Right cardiac atrium (tissue), 5 donors: Measurements from ENCODE around the gene TNS3. TPM values are rescaled to one million over a fixed set of nuclear protein-coding genes. Genes with fewer than 3 reads are reported as not detected.

Experiments used
- ATAC-seq, 2 donors: fragments of 200-7000 bp; cut with Tn5 transposase; one replicate each; pipeline versions ENCODE4 v1.8.0 to v1.9.1; 2020; ENCODE audit warnings: moderate library complexity in 2 of 2, mild to moderate bottlenecking in 1 of 2
- DNase-seq, 3 donors: peaks; one replicate each; pipeline ENCODE4 v3.0.0-alpha.2; 2020
- H3K27ac ChIP-seq: one replicate; pipeline ENCODE4 v1.5.1; 2013; ENCODE audit warnings: mild to moderate bottlenecking, low read length, control low read depth, moderate library complexity
- H3K27me3 ChIP-seq: one replicate; pipeline ENCODE4 v1.6.1; 2013; ENCODE audit not compliant: control insufficient read depth, insufficient read depth
- H3K4me1 ChIP-seq: one replicate; pipeline ENCODE4 v1.6.1; 2013; ENCODE audit warnings: low read length; ENCODE audit not compliant: control insufficient read depth, insufficient read depth
- H3K4me3 ChIP-seq: one replicate; pipeline ENCODE4 v1.5.1; 2013; ENCODE audit warnings: low read length, control low read depth
- H3K9me3 ChIP-seq: one replicate; pipeline ENCODE4 v1.6.1; 2013; ENCODE audit warnings: low read length; ENCODE audit not compliant: control insufficient read depth
- WGBS: extraction: QIAGEN DNeasy Blood & Tissue Kit; methylation state at CpG from one replicate; pipeline ENCODE4 v1.1.7; 2013; 5-methylcytosine and 5-hydroxymethylcytosine counted together
- intact Hi-C, 4 donors: fragments of 100-400 bp; cut with DNase I; formaldehyde crosslinking; loops; one replicate each; pipeline versions ENCODE4 v1.11.0 to v1.14.0; 2022 to 2023
- polyA plus RNA-seq: library from polyadenylated mRNA; stranded (reverse); fragments of 200-250 nt; gene quantifications from one replicate; pipeline ENCODE4 v1.2.3, GENCODE V29; 2013
- total RNA-seq, 4 donors: library from RNA; stranded (reverse); fragmentation: NEBNext Ultra II Directional; extraction: Animal tissue kit (Norgen Biotek cat#: 25700); gene quantifications; one replicate each; pipeline ENCODE4 v1.2.1, GENCODE V29; 2021
- donor health status: healthy with polysubstance abuse.
- donor health status: DM: no; HTN: yes; CAD: no.
- donor health status: DM: no; HTN: no; CAD: no.
- donor health status: DM: no; HTN: yes; CAD: no; lungs with severe emphysema.
- donor health status: DM: yes; HTN: yes; CAD: no.

Gene TNS3
- total and polyA plus RNA-seq, 5 donors = 19.7 to 48.3 (median 40.4) TPM

DNA sequence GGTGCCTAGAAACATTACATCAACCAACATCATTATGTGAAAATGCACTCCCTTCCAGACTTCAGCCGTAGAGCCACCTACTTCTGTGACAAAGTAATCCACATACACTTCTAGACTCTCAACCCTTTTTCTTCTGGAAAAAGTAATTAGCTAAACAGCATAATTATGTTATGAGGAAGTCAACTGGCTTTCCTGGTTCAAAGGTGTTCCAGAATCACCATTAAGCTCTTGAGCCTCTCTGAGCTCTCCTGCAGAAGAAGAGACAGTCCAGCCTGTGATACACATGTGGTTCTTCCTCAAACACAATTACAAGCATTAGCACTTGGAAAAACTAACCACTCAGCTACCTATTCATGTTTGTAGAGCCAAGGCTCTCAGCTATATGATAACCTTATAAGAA is 52.5 kb downstream of the TNS3 start:
- no peak overlapping the region for H3K4me3 ChIP-seq
- 100% methylated on average over 1 of the region's 1 CpG for WGBS
- no peak for ATAC-seq
- intact Hi-C loops = no loop called here
- H3K27ac ChIP-seq = no peak overlapping the region
- DNase-seq = no peak
- H3K9me3 ChIP-seq = no peaks in the 10 kb centered on the region
- no peaks in the 10 kb centered on the region for H3K4me1 ChIP-seq
- H3K27me3 ChIP-seq = no peaks in the 10 kb centered on the region

GRCh38 chr7:47528471-47528870 is 53.4 kb downstream of the TNS3 start:
- no peak overlapping the region for H3K27ac ChIP-seq
- no peaks in the 10 kb centered on the region for H3K27me3 ChIP-seq
- ATAC-seq (no peak), DNase-seq (no peak)
- 88% methylated on average over 6 of the region's 6 CpGs for WGBS
- no peaks in the 10 kb centered on the region for H3K4me1 ChIP-seq
- H3K9me3 ChIP-seq = no peaks in the 10 kb centered on the region
- intact Hi-C loops = no loop called here
- no peak overlapping the region for H3K4me3 ChIP-seq

DNA sequence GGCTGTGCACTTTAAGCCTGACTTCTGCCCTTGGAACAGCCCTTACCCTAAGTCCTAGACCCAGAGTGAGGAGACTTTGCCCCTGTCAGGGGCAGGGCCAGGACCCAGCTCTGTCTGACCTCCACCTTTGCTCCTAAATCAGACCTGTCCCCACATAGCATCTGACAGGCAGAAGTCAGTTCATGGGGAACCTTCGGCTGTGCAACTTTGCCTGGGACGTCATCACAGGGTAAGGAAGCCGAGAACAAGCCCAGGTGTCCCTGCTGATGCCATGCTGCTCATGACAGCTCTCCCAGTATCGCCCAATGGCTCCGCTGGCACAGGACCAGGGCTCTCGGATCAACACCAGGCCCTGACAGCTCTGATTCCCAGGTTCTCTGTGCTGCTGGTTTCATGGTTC is 55.4 kb downstream of the TNS3 start:
- no peaks in the 10 kb centered on the region for H3K27me3 ChIP-seq
- DNase-seq (no peak), ATAC-seq (no peak)
- no peaks in the 10 kb centered on the region for H3K4me1 ChIP-seq
- whole genome bisulfite sequencing = 77% methylated on average over 6 of the region's 6 CpGs
- no peak overlapping the region for H3K4me3 ChIP-seq
- H3K27ac ChIP-seq = no peak overlapping the region
- intact Hi-C loops = no loop called here
- no peaks in the 10 kb centered on the region for H3K9me3 ChIP-seq

DNA sequence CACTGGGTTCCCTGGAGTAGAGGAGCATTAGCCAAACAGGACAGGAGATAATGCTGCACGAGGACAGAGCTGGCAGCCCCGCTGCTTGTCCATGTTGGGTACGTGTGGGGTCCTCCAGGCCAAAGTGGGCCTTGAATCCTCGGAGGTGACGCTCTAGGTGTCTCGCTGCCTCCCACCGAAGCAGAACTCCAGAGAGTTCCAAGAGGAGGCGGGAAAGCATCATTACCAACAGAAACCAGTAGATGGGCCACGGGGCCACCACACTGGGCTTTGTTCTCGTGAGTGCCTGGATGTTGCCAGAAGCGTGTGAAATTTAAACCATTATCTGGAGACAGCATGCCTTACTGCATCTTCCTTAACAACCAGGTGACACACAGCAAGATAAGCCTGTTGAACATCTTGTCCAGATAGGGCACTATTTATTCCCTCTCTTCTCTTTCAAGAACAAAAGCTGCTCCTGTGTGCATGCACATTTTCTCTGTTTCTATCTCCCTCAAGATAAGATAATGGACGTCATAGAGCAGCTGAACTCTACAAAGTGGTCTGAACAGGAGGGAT is 56.8 kb downstream of the TNS3 start:
- no peak for ATAC-seq
- 83% methylated on average over 12 of the region's 12 CpGs for WGBS

DNA sequence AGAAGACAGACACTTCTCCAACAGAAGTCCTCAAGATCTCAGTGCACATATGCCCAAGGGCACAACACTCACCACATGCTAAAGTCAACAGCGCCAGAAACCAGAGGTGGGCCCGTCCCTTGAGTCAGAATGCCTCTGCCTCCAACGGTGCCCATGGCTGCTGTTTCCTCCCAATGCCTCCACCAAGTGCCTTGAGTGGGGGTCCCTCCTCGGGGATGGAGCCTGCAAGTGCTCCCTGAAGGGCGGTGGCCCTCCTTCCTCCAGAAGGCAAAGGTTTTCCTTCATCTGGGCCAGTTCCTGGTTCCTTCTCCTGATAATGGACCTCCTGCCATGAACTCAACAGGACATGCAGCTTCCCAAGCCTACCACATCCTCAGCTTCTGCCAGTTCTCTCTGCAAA is 58.5 kb downstream of the TNS3 start:
- intact Hi-C loops = no loop called here
- WGBS = 94% methylated on average over 5 of the region's 5 CpGs
- no peaks in the 10 kb centered on the region for H3K27me3 ChIP-seq
- ATAC-seq (no peak), DNase-seq (no peak)
- H3K9me3 ChIP-seq = no peaks in the 10 kb centered on the region
- no peak overlapping the region for H3K27ac ChIP-seq
- peaks cover 6% of the 10 kb centered on the region for H3K4me1 ChIP-seq
- no peak overlapping the region for H3K4me3 ChIP-seq

More for the DNA sequence above, 56.8 kb downstream of the TNS3 start:
- H3K27ac ChIP-seq = no peak overlapping the region
- no peak overlapping the region for H3K4me3 ChIP-seq
- no peaks in the 10 kb centered on the region for H3K27me3 ChIP-seq
- peaks cover 4% of the 10 kb centered on the region for H3K4me1 ChIP-seq
- intact Hi-C loops = no loop called here
- no peaks in the 10 kb centered on the region for H3K9me3 ChIP-seq
- DNase-seq = no peak

DNA sequence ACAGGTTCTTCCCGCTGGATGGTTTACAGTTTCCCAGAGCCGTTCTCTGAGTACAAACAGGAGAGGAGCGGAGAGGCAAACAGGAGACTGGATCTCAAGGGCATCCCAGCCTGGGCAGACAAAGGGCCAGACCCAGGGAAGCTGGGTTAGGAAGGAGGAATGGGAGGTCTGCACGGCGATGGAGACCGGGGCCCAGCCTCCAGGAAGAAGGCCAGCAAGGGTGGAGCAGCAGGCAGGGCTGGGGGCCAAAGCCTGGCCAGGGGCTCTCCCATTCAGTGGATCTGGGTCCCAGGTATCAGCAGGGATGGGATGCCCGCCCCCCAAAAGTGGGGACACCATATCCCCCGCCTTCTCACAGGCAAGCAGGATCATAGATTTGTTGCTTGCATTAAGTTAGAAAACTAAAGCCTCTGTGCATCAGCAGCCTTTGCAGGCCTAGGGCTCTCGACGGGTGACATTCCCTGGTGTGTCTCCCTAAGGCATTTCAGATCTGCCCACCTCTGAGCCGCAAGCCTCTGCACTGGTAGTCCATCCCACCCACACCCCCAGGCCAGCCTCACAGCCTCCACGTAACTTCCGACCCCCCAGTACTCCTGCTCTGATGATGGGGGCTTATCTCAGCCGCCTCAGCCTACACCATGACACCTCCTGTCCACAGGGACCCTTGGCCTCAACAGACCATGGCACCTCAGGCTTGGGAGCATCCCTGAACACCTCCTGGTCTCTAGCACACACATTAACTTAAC is 59.9 kb downstream of the TNS3 start:
- Histone ChIP-seq H3K9me3 (no peaks in the 10 kb centered on the region), H3K4me3 (no peak overlapping the region), H3K27ac (no peak overlapping the region), H3K4me1 (peaks cover 9% of the 10 kb centered on the region), H3K27me3 (no peaks in the 10 kb centered on the region)
- ATAC-seq (no peak), DNase-seq (no peak)
- WGBS = 94% methylated on average over 14 of the region's 14 CpGs
- intact Hi-C loops = no loop called here

DNA sequence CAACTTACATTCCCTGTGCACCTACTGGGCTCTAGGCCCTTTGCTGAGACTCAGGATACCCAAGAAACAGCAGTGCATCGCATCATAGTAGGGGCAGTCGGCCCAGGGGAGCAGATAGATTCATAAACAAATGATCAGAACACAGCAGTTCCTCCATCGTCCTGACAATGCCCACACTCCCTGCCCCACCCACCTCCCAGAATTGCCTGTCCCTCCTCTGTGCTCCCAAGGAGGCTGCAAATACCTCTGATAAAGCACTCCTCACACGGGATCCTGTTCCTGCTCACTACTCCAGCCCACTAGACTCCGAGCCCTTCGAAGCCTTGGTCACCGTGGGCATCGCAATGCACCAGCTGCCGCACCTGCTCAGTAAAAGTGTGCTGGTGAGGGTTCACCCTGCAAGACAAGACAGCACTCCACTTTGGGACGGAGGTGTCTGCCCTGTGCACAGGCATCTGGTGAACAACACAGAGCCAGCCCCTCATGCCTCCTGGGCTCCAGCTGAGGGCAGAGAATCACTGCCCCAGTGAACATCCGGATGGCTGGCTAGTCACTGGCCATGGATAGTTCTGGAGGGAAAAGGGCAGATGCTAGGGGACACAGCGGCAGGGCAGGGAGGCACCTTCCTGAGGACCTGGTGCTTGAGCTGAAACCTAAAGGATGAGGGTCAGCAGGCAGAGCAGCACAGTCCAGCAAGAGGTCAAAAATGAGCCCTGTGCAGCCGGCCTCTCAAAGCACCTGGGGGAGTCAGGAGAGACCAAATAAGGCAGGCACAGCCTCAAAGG is 60.7 kb downstream of the TNS3 start:
- no peak for ATAC-seq
- no peak for DNase-seq
- H3K4me3 ChIP-seq = no peak overlapping the region
- intact Hi-C loops = no loop called here
- H3K27ac ChIP-seq = peak overlapping the region; percentile 71
- no peaks in the 10 kb centered on the region for H3K27me3 ChIP-seq
- H3K9me3 ChIP-seq = no peaks in the 10 kb centered on the region
- 79% methylated on average over 13 of the region's 13 CpGs for WGBS
- peaks cover 9% of the 10 kb centered on the region for H3K4me1 ChIP-seq

DNA sequence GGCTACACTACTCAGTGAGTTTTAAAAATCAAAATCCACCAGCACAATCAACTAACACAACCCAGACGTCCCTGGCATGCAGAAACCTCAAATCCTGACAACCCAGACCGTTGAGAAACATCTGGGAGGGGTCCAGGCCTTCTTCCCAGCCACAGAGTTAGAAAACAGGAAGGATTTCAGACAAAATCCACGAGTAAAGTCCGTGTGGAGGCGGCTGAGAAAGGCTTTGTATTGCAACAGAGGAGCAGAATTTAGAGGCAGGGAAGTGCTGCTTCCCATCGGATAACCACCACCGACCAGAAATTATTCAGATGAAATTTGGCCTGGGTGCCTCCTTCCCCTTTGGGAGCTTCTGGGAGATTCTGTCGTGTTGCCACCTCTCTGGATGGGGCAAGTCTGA is 61.5 kb downstream of the TNS3 start:
- ATAC-seq (peak; percentile 79 to 87), DNase-seq (peak; percentile 76 to 86 (median 82))
- Histone ChIP-seq H3K4me1 (peaks cover 9% of the 10 kb centered on the region), H3K9me3 (no peaks in the 10 kb centered on the region), H3K4me3 (no peak overlapping the region), H3K27ac (peak overlapping the region; percentile 71), H3K27me3 (no peaks in the 10 kb centered on the region)
- intact Hi-C loops = no loop called here
- WGBS = 26% methylated on average over 8 of the region's 8 CpGs

DNA sequence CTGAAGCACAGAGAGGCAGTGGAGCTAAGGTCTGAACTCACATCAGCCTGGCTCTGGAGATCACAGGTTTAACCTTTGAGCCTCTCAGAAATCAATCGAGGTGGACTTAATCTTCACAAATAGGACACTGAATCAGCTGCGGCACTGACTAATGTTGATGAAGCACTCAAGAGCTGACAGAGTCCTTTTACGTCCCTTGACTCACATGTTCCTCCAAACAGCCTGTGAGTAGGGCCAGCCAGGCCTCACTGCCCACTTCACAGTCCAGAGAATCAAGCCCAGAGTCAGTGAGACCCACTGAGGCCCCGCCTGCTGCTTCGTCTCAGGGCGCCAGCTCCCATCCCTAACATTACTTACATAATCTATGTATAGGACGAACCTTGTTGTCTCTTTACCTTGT is 63.1 kb downstream of the TNS3 start:
- no peak overlapping the region for H3K27ac ChIP-seq
- peak in 1 of 2 donors; percentile 46 for ATAC-seq
- intact Hi-C loops = no loop called here
- WGBS = 89% methylated on average over 7 of the region's 7 CpGs
- no peaks in the 10 kb centered on the region for H3K9me3 ChIP-seq
- DNase-seq = no peak
- H3K4me1 ChIP-seq = peaks cover 16% of the 10 kb centered on the region
- H3K27me3 ChIP-seq = no peaks in the 10 kb centered on the region
- no peak overlapping the region for H3K4me3 ChIP-seq

DNA sequence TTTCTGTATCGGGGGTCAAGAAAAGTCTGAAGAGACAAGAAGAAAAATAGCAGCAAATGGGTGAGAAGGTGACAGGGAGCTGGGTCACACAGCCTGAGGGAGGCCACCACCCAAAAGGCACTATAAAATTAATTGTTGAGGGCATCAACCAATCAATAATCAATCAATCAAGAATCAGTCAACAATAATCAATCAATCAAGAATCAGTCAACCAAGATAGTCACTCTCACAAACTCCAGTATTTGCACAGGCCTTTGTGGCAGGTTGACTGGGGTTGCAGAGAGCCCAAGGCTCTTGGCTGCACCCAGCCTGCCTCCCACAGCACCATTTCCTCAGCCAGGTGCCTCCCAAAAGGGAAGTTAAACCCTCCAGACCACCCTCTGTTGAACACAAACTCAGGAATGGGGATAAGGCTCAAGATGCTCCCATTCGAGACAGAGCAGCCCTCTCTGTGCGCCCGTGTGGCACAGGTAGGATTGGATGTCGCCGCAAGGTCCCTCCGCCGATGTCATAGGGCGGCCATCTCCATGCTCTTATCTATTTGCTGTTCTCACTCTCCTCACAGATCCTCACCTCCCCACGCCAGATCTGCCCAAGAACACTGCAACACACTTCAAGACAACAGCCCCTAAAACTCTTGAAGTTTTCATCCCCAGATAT is 64.0 kb downstream of the TNS3 start:
- WGBS = 89% methylated on average over 10 of the region's 10 CpGs
- intact Hi-C loops = no loop called here
- H3K27ac ChIP-seq = no peak overlapping the region
- DNase-seq (no peak), ATAC-seq (no peak)
- H3K27me3 ChIP-seq = no peaks in the 10 kb centered on the region
- no peaks in the 10 kb centered on the region for H3K9me3 ChIP-seq
- H3K4me1 ChIP-seq = peaks cover 16% of the 10 kb centered on the region
- no peak overlapping the region for H3K4me3 ChIP-seq
